Stomach (tissue), 4 donors: Measurements from ENCODE around the gene RAD52.

Experiments used
- CTCF ChIP-seq, 7 experiments: fragments of 450-650 bp in 4 of 7; fragments of 200-600 bp in 3 of 7; sonication (generic) in 3 of 7; IDR thresholded peaks; one replicate each; pipeline ENCODE4 v1.5.1; 2016 to 2019; ENCODE audit warnings: antibody characterized with exemption in 7 of 7, control low read depth in 2 of 7, mild to moderate bottlenecking in 1 of 7
- POLR2AphosphoS5 ChIP-seq, 3 donors: sonication (generic); formaldehyde crosslinking; IDR thresholded peaks; one replicate each; pipeline ENCODE4 v1.6.1; 2016; ENCODE audit warnings: antibody characterized with exemption in 3 of 3

- TF ChIP-seq CTCF (IDR thresholded peaks at IDR 0.05) (no peak), POLR2AphosphoS5 (IDR thresholded peaks at IDR 0.05) (no peak)
These were observed 40.5 kb upstream of the RAD52 start for GRCh38 chr12:989751-990660.
